Measurements from ENCODE around the gene BMPR1A.

BMPR1A gene

DNA sequence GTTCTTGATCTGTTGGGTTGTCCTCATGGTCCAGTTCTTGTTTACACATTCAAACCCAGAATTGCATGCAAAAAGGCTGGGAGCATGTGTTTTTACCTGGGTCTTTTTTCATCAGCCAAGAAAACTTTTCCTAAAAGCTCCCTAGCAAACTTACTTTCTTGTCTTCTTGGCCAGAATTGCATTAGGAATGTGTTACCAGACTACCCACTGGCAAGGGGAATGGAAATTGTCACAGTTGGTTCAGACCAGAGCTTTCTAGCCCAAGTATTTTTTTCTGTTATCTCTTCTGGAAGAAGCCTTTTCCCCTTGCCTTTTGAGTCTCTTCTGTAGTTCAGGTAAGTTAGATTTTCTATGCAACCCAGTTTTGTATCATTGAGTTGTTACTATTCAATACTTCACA lies 77.5 kb downstream of the BMPR1A start:
- no peak for DNase-seq (ENCODE audit: low read depth)
- TF ChIP-seq, protein P1, sequence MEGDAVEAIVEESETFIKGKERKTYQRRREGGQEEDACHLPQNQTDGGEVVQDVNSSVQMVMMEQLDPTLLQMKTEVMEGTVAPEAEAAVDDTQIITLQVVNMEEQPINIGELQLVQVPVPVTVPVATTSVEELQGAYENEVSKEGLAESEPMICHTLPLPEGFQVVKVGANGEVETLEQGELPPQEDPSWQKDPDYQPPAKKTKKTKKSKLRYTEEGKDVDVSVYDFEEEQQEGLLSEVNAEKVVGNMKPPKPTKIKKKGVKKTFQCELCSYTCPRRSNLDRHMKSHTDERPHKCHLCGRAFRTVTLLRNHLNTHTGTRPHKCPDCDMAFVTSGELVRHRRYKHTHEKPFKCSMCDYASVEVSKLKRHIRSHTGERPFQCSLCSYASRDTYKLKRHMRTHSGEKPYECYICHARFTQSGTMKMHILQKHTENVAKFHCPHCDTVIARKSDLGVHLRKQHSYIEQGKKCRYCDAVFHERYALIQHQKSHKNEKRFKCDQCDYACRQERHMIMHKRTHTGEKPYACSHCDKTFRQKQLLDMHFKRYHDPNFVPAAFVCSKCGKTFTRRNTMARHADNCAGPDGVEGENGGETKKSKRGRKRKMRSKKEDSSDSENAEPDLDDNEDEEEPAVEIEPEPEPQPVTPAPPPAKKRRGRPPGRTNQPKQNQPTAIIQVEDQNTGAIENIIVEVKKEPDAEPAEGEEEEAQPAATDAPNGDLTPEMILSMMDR (IDR thresholded peaks at IDR 0.05; ENCODE audit: low read depth, low read length, missing control alignments), result no peak
- H3K4me3 ChIP-seq (ENCODE audit: low read depth, low read length), result no peak overlapping the region

DNA sequence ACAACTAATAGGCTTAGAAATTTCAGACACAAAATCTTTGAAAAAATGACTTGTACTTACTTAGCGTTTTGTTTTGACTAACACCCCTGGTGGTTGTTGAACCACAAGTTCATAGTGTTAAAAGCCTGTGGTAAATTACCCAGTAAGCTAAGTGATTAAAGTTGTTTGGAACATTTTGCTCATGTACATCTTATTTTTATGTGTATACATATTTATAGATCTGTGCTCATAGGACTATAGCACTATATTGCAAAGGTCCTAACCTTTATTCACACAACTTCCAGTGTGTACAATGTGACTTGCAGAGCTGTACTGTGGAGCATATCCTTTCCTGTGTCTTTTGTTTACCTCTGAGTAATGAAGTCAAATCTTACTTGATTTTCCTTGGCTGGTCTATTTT lies 79.6 kb downstream of the BMPR1A start:
- DNase-seq (ENCODE audit: low read depth), result no peak

DNA sequence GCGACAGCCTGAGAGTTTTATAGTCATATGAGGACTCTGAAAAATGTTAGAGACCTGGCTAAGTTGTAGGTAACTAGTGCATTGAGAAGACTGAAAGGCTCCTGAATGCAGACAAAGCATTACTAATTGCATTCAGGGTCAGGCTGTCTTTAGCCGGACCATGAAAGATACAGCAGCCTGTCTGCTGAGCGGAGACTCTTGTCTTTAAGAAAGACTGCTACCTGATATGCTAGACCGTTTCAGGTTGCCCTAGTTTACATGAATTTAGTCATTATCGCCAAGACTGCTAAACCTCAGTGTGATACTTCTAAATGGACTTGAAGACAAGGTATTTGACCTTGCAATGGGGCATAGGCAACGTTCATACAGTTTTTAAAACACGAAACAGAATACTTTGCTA lies 81.2 kb downstream of the BMPR1A start:
- no peak overlapping the region for H3K4me3 ChIP-seq (ENCODE audit: low read depth, low read length)
- DNase-seq (ENCODE audit: low read depth), result no peak
- TF ChIP-seq, protein P1 (IDR thresholded peaks at IDR 0.05; ENCODE audit: low read depth, low read length, missing control alignments), result no peak

More for the DNA sequence above, 79.6 kb downstream of the BMPR1A start:
- TF ChIP-seq, protein P1 (IDR thresholded peaks at IDR 0.05; ENCODE audit: low read depth, low read length, missing control alignments), result no peak
- no peak overlapping the region for H3K4me3 ChIP-seq (ENCODE audit: low read depth, low read length)

DNA sequence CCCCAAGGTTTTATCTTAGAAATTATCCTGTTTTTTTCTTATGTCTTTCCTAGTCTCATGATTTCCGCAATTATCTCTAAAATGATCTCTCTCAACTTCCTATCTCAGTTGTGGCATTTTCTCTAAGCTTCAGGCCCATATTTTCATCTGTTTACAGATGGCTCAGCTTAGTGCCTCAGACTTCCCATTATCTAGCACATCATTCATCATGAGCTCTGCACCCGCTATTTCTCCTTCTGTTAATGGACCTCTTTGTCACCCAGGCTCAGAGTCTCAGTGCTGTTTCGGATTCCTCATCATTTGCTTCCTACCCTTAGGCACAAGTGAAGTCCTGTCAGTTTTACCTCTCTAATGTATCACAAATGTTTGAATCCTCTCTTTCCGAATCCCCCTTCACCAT lies 84.1 kb downstream of the BMPR1A start:
- no peak overlapping the region for H3K4me3 ChIP-seq (ENCODE audit: low read depth, low read length)
- DNase-seq (ENCODE audit: low read depth), result no peak
- TF ChIP-seq, protein P1 (IDR thresholded peaks at IDR 0.05; ENCODE audit: low read depth, low read length, missing control alignments), result no peak

DNA sequence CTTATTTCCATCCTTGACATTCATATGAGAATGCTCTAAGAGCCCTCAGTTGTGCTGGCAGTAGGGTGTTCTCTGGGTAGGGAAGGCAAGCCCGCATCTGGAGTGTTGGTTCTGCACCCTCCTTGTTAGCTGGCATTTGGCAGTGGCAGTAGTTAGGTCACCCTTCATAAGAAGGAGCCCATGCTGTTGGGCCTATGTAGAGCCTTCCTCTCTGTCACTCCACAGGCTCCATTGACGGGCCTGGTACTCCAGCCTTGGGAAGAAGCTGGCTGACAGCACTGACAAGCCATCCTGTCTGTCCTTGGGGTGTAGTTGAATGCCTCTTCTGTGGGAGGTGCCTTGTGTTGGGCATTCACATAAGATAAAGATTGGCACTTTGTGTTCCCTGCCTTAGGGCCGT lies 89.7 kb downstream of the BMPR1A start:
- no peak overlapping the region for H3K4me3 ChIP-seq (ENCODE audit: low read depth, low read length)
- TF ChIP-seq, protein P1 (IDR thresholded peaks at IDR 0.05; ENCODE audit: low read depth, low read length, missing control alignments), result no peak
- no peak for DNase-seq (ENCODE audit: low read depth)

DNA sequence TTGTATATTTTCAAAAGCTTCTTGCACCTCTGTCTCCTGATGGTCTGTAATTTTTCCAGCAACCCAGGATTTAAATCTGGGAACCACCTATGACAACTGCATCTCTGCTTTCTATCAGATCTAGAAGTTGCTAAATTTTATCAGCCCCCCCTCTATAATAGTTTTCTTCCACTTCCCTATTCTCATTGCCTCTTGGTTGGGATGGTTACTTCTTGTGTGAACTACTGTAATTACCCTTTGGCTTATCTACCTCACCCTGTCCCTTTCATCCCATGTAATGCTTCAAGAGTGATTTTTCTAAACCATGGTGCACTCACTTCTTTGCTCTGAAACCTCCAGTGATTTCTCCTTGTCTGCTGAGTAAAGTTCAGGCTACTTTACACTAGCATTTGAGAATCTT lies 92.3 kb downstream of the BMPR1A start:
- no peak overlapping the region for H3K4me3 ChIP-seq (ENCODE audit: low read depth, low read length)
- TF ChIP-seq, protein P1 (IDR thresholded peaks at IDR 0.05; ENCODE audit: low read depth, low read length, missing control alignments), result no peak
- no peak for DNase-seq (ENCODE audit: low read depth)

DNA sequence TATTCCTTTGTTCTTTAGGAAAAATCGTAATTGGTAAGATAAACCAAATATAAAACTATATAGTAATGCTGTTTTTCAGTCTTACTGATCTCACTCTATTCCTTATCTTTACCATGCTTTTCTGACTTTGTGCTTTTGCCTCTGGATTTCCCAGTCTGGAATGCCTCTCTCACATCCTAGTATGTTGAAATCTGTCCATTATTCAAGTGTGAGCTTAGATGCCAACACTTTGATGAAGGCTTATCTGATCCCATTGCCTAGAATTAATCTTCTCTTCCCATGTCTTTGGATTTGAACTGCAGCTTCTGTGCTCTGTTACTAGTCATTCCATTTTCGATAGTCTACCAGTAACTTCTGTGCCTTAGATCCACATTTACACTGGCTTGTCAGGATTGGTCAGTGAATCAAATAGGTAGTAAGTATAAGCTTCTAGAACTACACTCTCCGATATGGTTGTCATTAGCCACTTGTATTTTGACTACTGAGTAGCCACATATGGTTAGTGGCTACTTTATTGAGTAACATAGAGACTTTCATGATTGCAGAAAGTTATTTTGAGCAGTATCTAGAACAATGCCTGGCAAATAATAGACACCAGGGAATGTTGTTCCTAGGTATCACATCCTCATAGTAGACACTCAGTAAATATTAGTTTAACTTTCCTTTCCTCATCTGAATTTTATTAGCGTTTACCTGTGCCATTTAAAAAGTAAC lies 92.9 kb downstream of the BMPR1A start:
- TF ChIP-seq, protein P1 (IDR thresholded peaks at IDR 0.05; ENCODE audit: low read depth, low read length, missing control alignments), result no peak
- DNase-seq (ENCODE audit: low read depth), result peak; percentile 10
- no peak overlapping the region for H3K4me3 ChIP-seq (ENCODE audit: low read depth, low read length)

Measured in GM12864 (cell line).